Sigmoid colon (tissue), 7 donors: ENCODE results near the gene TEX19. TPM values are rescaled to one million over a fixed set of nuclear protein-coding genes. Genes with fewer than 3 reads are reported as not detected.
A peak's percentile ranks its signal among the peaks of the same experiment; 100 is the strongest.

ENCODE experiments used
- DNase-seq: peaks from one replicate; pipeline ENCODE4 v3.0.0-alpha.2; 2019
- H3K27ac ChIP-seq, 4 donors: fragments of 200-600 bp; sonication (generic); one replicate each; pipeline ENCODE4 v1.5.1; 2016 to 2019; ENCODE audit warnings: mild to moderate bottlenecking in 1 of 4
- H3K27me3 ChIP-seq, 3 donors: fragments of 200-600 bp; sonication (generic); one replicate each; pipeline ENCODE4 v1.5.1; 2019; ENCODE audit warnings: mild to moderate bottlenecking in 1 of 3
- H3K36me3 ChIP-seq, 4 donors: fragments of 200-600 bp; sonication (generic); one replicate each; pipeline ENCODE4 v1.5.1; 2016 to 2019
- H3K4me1 ChIP-seq, 4 donors: fragments of 200-600 bp; sonication (generic); one replicate each; pipeline ENCODE4 v1.5.1; 2017 to 2019
- H3K4me3 ChIP-seq, 4 donors: fragments of 200-600 bp; sonication (generic); one replicate each; pipeline ENCODE4 v1.5.1; 2017 to 2019; ENCODE audit warnings: mild to moderate bottlenecking in 2 of 4, moderate library complexity in 1 of 4
- H3K9me3 ChIP-seq, 4 donors: fragments of 200-600 bp in 3 of 4; sonication (generic) in 3 of 4; one replicate each; pipeline versions ENCODE4 v1.5.1 to v1.6.1; 2013 to 2019
- CTCF ChIP-seq, 4 experiments: fragments of 450-650 bp in 3 of 4; fragments of 200-600 bp in 1 of 4; IDR thresholded peaks; one replicate each; pipeline ENCODE4 v1.5.1; 2016 to 2019; ENCODE audit warnings: antibody characterized with exemption in 4 of 4, mild to moderate bottlenecking in 3 of 4, moderate library complexity in 2 of 4
- EP300 ChIP-seq, 4 donors: sonication (generic); formaldehyde crosslinking; IDR thresholded peaks; one replicate each; pipeline ENCODE4 v1.6.1; 2017; ENCODE audit warnings: antibody characterized with exemption in 4 of 4
- POLR2A ChIP-seq, 2 donors: fragments of 450-650 bp; IDR thresholded peaks; one replicate each; pipeline ENCODE4 v1.6.1; 2016; ENCODE audit warnings: antibody characterized with exemption in 2 of 2, mild to moderate bottlenecking in 2 of 2, moderate library complexity in 2 of 2
- POLR2AphosphoS5 ChIP-seq, 4 donors: sonication (generic); formaldehyde crosslinking; IDR thresholded peaks; one replicate each; pipeline ENCODE4 v1.6.1; 2017; ENCODE audit warnings: antibody characterized with exemption in 4 of 4
- whole genome bisulfite sequencing, 2 donors: extraction: QIAGEN DNeasy Blood & Tissue Kit; methylation state at CpG; one replicate each; pipeline ENCODE4 v1.1.7; 2013; 5-methylcytosine and 5-hydroxymethylcytosine counted together
- intact Hi-C: fragments of 100-400 bp; cut with DNase I; formaldehyde crosslinking; loops from one replicate; pipeline ENCODE4 v1.15.1; 2023
- polyA plus RNA-seq, 3 donors: library from polyadenylated mRNA; stranded (reverse); fragments of 200-250 nt; gene quantifications; one replicate each; pipeline ENCODE4 v1.2.3, GENCODE V29; 2013
- total RNA-seq, 4 donors: library from RNA; depleted of rRNA; stranded (reverse); fragments of >200 nt; gene quantifications; one replicate each; pipeline ENCODE4 v1.1.0, GENCODE V29; 2016
- donor health status: healthy with polysubstance abuse.
- donor health status: Bipolar disorder and iron deficiency.
- donor health status: healthy.

The TEX19 gene
- total and polyA plus RNA-seq, 7 donors, result 0.04 TPM; not detected in 6

- H3K36me3 ChIP-seq, result peaks cover 0 to 42% (median 11%) of the 10 kb centered on the region in 4 donors
Measured at GRCh38 chr17:82399601-82400101, 40.6 kb downstream of the TEX19 start.

GRCh38 chr17:82400206-82400605, 41.2 kb downstream of the TEX19 start:
- H3K4me3 ChIP-seq, result no peak overlapping the region
- peaks cover 0 to 42% (median 11%) of the 10 kb centered on the region in 4 donors for H3K36me3 ChIP-seq
- no peaks in the 10 kb centered on the region for H3K27me3 ChIP-seq
- peaks cover 0 to 12% (median 0%) of the 10 kb centered on the region in 4 donors for H3K4me1 ChIP-seq
- intact Hi-C loops, result no loop called here
- 67 to 83% methylated on average over 7 of the region's 7 CpGs for WGBS, 2 donors
- H3K9me3 ChIP-seq, result no peaks in the 10 kb centered on the region
- peak overlapping the region in 1 of 4 donors; percentile 37 for H3K27ac ChIP-seq
- no peak for TF ChIP-seq EP300 (IDR thresholded peaks at IDR 0.05)
- no peak for TF ChIP-seq CTCF (IDR thresholded peaks at IDR 0.05)
- no peak for TF ChIP-seq POLR2A (IDR thresholded peaks at IDR 0.05)
- TF ChIP-seq POLR2AphosphoS5 (IDR thresholded peaks at IDR 0.05), result peak in 1 of 4 donors; percentile 20
- no peak for DNase-seq

More at GRCh38 chr17:82399601-82400101, 40.6 kb downstream of the TEX19 start:
- Histone ChIP-seq H3K27ac (peak overlapping the region in 1 of 4 donors; percentile 37), H3K4me3 (no peak overlapping the region), H3K27me3 (no peaks in the 10 kb centered on the region), H3K9me3 (no peaks in the 10 kb centered on the region), H3K4me1 (peaks cover 0 to 12% (median 0%) of the 10 kb centered on the region in 4 donors)
- no peak for DNase-seq
- WGBS, 2 donors, result 86 to 90% methylated on average over 18 of the region's 18 CpGs
- no peak for TF ChIP-seq POLR2A (IDR thresholded peaks at IDR 0.05)
- TF ChIP-seq CTCF (IDR thresholded peaks at IDR 0.05), result no peak
- no peak for TF ChIP-seq EP300 (IDR thresholded peaks at IDR 0.05)
- no peak for TF ChIP-seq POLR2AphosphoS5 (IDR thresholded peaks at IDR 0.05)
- intact Hi-C loops, result no loop called here

GRCh38 chr17:82400830-82401229, 41.8 kb downstream of the TEX19 start:
- H3K9me3 ChIP-seq, result no peaks in the 10 kb centered on the region
- peaks cover 0 to 39% (median 11%) of the 10 kb centered on the region in 4 donors for H3K36me3 ChIP-seq
- H3K27me3 ChIP-seq, result no peaks in the 10 kb centered on the region
- no peak for TF ChIP-seq CTCF (IDR thresholded peaks at IDR 0.05)
- no peak for TF ChIP-seq POLR2AphosphoS5 (IDR thresholded peaks at IDR 0.05)
- no peak for TF ChIP-seq EP300 (IDR thresholded peaks at IDR 0.05)
- no peak for TF ChIP-seq POLR2A (IDR thresholded peaks at IDR 0.05)
- peak overlapping the region in 1 of 4 donors; percentile 14 for H3K27ac ChIP-seq
- DNase-seq, result no peak
- intact Hi-C loops, result no loop called here
- no peak overlapping the region for H3K4me3 ChIP-seq
- H3K4me1 ChIP-seq, result peaks cover 0 to 12% (median 0%) of the 10 kb centered on the region in 4 donors
- 54 to 86% methylated on average over 19 of the region's 19 CpGs for WGBS, 2 donors

- no peak for DNase-seq
- intact Hi-C loops, result no loop called here
- Histone ChIP-seq H3K36me3 (peaks cover 0 to 45% (median 11%) of the 10 kb centered on the region in 4 donors), H3K4me3 (no peak overlapping the region), H3K9me3 (no peaks in the 10 kb centered on the region), H3K4me1 (peaks cover 0 to 12% (median 0%) of the 10 kb centered on the region in 4 donors), H3K27ac (no peak overlapping the region), H3K27me3 (no peaks in the 10 kb centered on the region)
- 84 to 87% methylated on average over 7 of the region's 7 CpGs for WGBS, 2 donors
- TF ChIP-seq CTCF (IDR thresholded peaks at IDR 0.05), result no peak
- no peak for TF ChIP-seq EP300 (IDR thresholded peaks at IDR 0.05)
- TF ChIP-seq POLR2A (IDR thresholded peaks at IDR 0.05), result no peak
- TF ChIP-seq POLR2AphosphoS5 (IDR thresholded peaks at IDR 0.05), result no peak
Measured at GRCh38 chr17:82402865-82403264, 43.8 kb downstream of the TEX19 start.
